ENCODE data around the gene MAP4K1. TPM values are rescaled to one million over a fixed set of nuclear protein-coding genes. Genes with fewer than 3 reads are reported as not detected.
"Not testable (repeated sequence)": the region's sequence is repeated elsewhere in the genome, so short reads cannot be mapped to it uniquely, and the experiment has no call there.

MAP4K1 gene
- total RNA-seq, 2 experiments from 2014 or later: 374 to 383 TPM

- Mint-ChIP-seq H3K4me3 (peak overlapping the region; percentile 46), H3K9me3 (no peaks in the 10 kb centered on the region), H3K4me1 (peaks cover 76% of the 10 kb centered on the region), H3K27me3 (no peaks in the 10 kb centered on the region), H3K36me3 (ENCODE audit: low read depth) (peaks cover 6% of the 10 kb centered on the region), H3K27ac (peak overlapping the region; percentile 92)
- ChIA-PET CTCF (interaction anchor here (0.6 to 5.6 kb wide), 16 partner anchors 10 to 373 kb away, joined by 3 to 28 read pairs (median 4); partner anchors contain the start of genes EIF3K, FAM98C, MAP4K1 and MRPS12), POLR2A (interaction anchor here (0.5 to 2.6 kb wide), 13 partner anchors 12 to 154 kb away, joined by 3 to 24 read pairs (median 3); partner anchors contain the start of genes EIF3K, FAM98C and MAP4K1)
- peak; percentile 83 for DNase-seq
Measured at GRCh38 chr19:38557205-38557799, 60.5 kb downstream of the MAP4K1 start.

GRCh38 chr19:38556521-38557174, 61.1 kb downstream of the MAP4K1 start:
- Mint-ChIP-seq H3K36me3 (ENCODE audit: low read depth) (peaks cover 1% of the 10 kb centered on the region), H3K4me3 (peak overlapping the region; percentile 46), H3K27me3 (no peaks in the 10 kb centered on the region), H3K27ac (peak overlapping the region; percentile 92), H3K4me1 (peaks cover 71% of the 10 kb centered on the region), H3K9me3 (no peaks in the 10 kb centered on the region)
- peak; percentile 41 for DNase-seq
- POLR2A ChIA-PET: interaction anchor here (0.8 to 2.6 kb wide), 8 partner anchors 12 to 154 kb away, joined by 3 to 24 read pairs (median 6); partner anchors contain the start of genes EIF3K, FAM98C and MAP4K1
- CTCF ChIA-PET: interaction anchor here (0.6 to 5.6 kb wide), 13 partner anchors 10 to 374 kb away, joined by 3 to 28 read pairs (median 6); partner anchors contain the start of genes EIF3K, FAM98C, MAP4K1 and MRPS12

GRCh38 chr19:38555200-38555599, 62.6 kb downstream of the MAP4K1 start:
- CTCF ChIA-PET: interaction anchor here (0.7 to 5.6 kb wide), 4 partner anchors 11 to 152 kb away, joined by 3 to 28 read pairs (median 5); partner anchors contain the start of genes EIF3K and MAP4K1
- Mint-ChIP-seq H3K9me3 (no peaks in the 10 kb centered on the region), H3K36me3 (ENCODE audit: low read depth) (no peaks in the 10 kb centered on the region), H3K27me3 (peaks cover 3% of the 10 kb centered on the region), H3K27ac (no peak overlapping the region), H3K4me3 (no peak overlapping the region), H3K4me1 (peaks cover 66% of the 10 kb centered on the region)
- DNase-seq: no peak
- POLR2A ChIA-PET: no interaction called here

GRCh38 chr19:38554676-38555141, 63.0 kb downstream of the MAP4K1 start:
- Mint-ChIP-seq H3K36me3 (ENCODE audit: low read depth) (no peaks in the 10 kb centered on the region), H3K9me3 (no peaks in the 10 kb centered on the region), H3K27ac (peak overlapping the region; percentile 5), H3K27me3 (peaks cover 3% of the 10 kb centered on the region), H3K4me3 (no peak overlapping the region), H3K4me1 (peaks cover 61% of the 10 kb centered on the region)
- POLR2A ChIA-PET: interaction anchor here (0.8 kb wide), 1 partner anchor 63 kb away, joined by 3 read pairs; the partner anchor contains the start of gene MAP4K1
- DNase-seq: no peak
- CTCF ChIA-PET: interaction anchor here (2.6 to 5.6 kb wide), 2 partner anchors 10 to 64 kb away, joined by 7 to 28 read pairs; partner anchors contain the start of genes EIF3K and MAP4K1

- H3K4me3 Mint-ChIP-seq; H3K36me3 Mint-ChIP-seq (ENCODE audit: low read depth); H3K9me3 Mint-ChIP-seq; DNase-seq; H3K27ac Mint-ChIP-seq; POLR2A ChIA-PET; H3K27me3 Mint-ChIP-seq: not testable (repeated sequence)
- CTCF ChIA-PET: interaction anchor here (0.6 to 2.6 kb wide), 4 partner anchors 9 to 114 kb away, joined by 3 to 7 read pairs (median 3); no protein-coding TSS in a partner anchor
- H3K4me1 Mint-ChIP-seq: peaks cover 49% of the 10 kb centered on the region
Measured at GRCh38 chr19:38553239-38553638, 64.5 kb downstream of the MAP4K1 start.

- Mint-ChIP-seq H3K27ac (no peak overlapping the region), H3K4me3 (no peak overlapping the region), H3K9me3 (no peaks in the 10 kb centered on the region), H3K4me1 (peaks cover 33% of the 10 kb centered on the region), H3K36me3 (ENCODE audit: low read depth) (no peaks in the 10 kb centered on the region), H3K27me3 (peaks cover 3% of the 10 kb centered on the region)
- CTCF ChIA-PET: interaction anchor here (0.7 to 1.4 kb wide), 3 partner anchors 36 to 149 kb away, joined by 3 to 4 read pairs (median 4); partner anchors contain the start of gene FAM98C
- POLR2A ChIA-PET: interaction anchor here (1.2 kb wide), 1 partner anchor 77 kb away, joined by 3 read pairs; no protein-coding TSS in a partner anchor
- DNase-seq: peak; percentile 41
Measured at GRCh38 chr19:38551450-38551813, 66.3 kb downstream of the MAP4K1 start.

- peaks cover 3% of the 10 kb centered on the region for H3K27me3 Mint-ChIP-seq
- no peaks in the 10 kb centered on the region for H3K36me3 Mint-ChIP-seq (ENCODE audit: low read depth)
- peaks cover 35% of the 10 kb centered on the region for H3K4me1 Mint-ChIP-seq
- DNase-seq: no peak
- no peaks in the 10 kb centered on the region for H3K9me3 Mint-ChIP-seq
- no peak overlapping the region for H3K27ac Mint-ChIP-seq
- no peak overlapping the region for H3K4me3 Mint-ChIP-seq
- POLR2A ChIA-PET: no interaction called here
- CTCF ChIA-PET: no interaction called here
Measured at GRCh38 chr19:38550376-38550775, 67.4 kb downstream of the MAP4K1 start.

- Mint-ChIP-seq H3K27ac (no peak overlapping the region), H3K36me3 (ENCODE audit: low read depth) (no peaks in the 10 kb centered on the region), H3K9me3 (no peaks in the 10 kb centered on the region), H3K27me3 (peaks cover 3% of the 10 kb centered on the region), H3K4me1 (peaks cover 35% of the 10 kb centered on the region), H3K4me3 (no peak overlapping the region)
- ChIA-PET CTCF (no interaction called here), POLR2A (no interaction called here)
- no peak for DNase-seq
Measured at GRCh38 chr19:38549942-38550341, 67.8 kb downstream of the MAP4K1 start.

- ChIA-PET POLR2A (no interaction called here), CTCF (no interaction called here)
- peaks cover 3% of the 10 kb centered on the region for H3K27me3 Mint-ChIP-seq
- no peak overlapping the region for H3K4me3 Mint-ChIP-seq
- H3K4me1 Mint-ChIP-seq: peaks cover 36% of the 10 kb centered on the region
- no peaks in the 10 kb centered on the region for H3K9me3 Mint-ChIP-seq
- no peak for DNase-seq
- H3K27ac Mint-ChIP-seq: no peak overlapping the region
- H3K36me3 Mint-ChIP-seq (ENCODE audit: low read depth): no peaks in the 10 kb centered on the region
Measured at GRCh38 chr19:38549061-38549460, 68.7 kb downstream of the MAP4K1 start.

GRCh38 chr19:38547421-38547820, 70.3 kb downstream of the MAP4K1 start:
- H3K27ac Mint-ChIP-seq: no peak overlapping the region

GRCh38 chr19:38545596-38545995, 72.2 kb downstream of the MAP4K1 start:
- no peaks in the 10 kb centered on the region for H3K27me3 Mint-ChIP-seq
- ChIA-PET CTCF (interaction anchor here (0.7 to 2.9 kb wide), 12 partner anchors 11 to 853 kb away, joined by 3 to 45 read pairs (median 11); partner anchors contain the start of genes EIF3K, FAM98C, MAP4K1 and MRPS12), POLR2A (interaction anchor here (0.6 to 2.5 kb wide), 4 partner anchors 12 to 99 kb away, joined by 3 to 9 read pairs (median 6); no protein-coding TSS in a partner anchor)
- H3K4me3 Mint-ChIP-seq: no peak overlapping the region
- peaks cover 31% of the 10 kb centered on the region for H3K4me1 Mint-ChIP-seq
- H3K36me3 Mint-ChIP-seq (ENCODE audit: low read depth): peaks cover 5% of the 10 kb centered on the region
- peaks cover 2% of the 10 kb centered on the region for H3K9me3 Mint-ChIP-seq
- H3K27ac Mint-ChIP-seq: no peak overlapping the region
- no peak for DNase-seq

More at GRCh38 chr19:38547421-38547820, 70.3 kb downstream of the MAP4K1 start:
- peaks cover 35% of the 10 kb centered on the region for H3K4me1 Mint-ChIP-seq
- peaks cover 3% of the 10 kb centered on the region for H3K27me3 Mint-ChIP-seq
- H3K4me3 Mint-ChIP-seq: no peak overlapping the region
- DNase-seq: no peak
- CTCF ChIA-PET: interaction anchor here (1.0 to 1.6 kb wide), 2 partner anchors 9 to 32 kb away, joined by 3 to 6 read pairs; no protein-coding TSS in a partner anchor
- POLR2A ChIA-PET: interaction anchor here (0.7 kb wide), 1 partner anchor 146 kb away, joined by 4 read pairs; no protein-coding TSS in a partner anchor
- H3K36me3 Mint-ChIP-seq (ENCODE audit: low read depth): no peaks in the 10 kb centered on the region
- H3K9me3 Mint-ChIP-seq: no peaks in the 10 kb centered on the region

- peaks cover 2% of the 10 kb centered on the region for H3K9me3 Mint-ChIP-seq
- ChIA-PET POLR2A (interaction anchor here (0.6 to 2.5 kb wide), 7 partner anchors 13 to 142 kb away, joined by 3 to 13 read pairs (median 4); partner anchors contain the start of genes EIF3K, FAM98C and MAP4K1), CTCF (interaction anchor here (0.7 to 2.9 kb wide), 17 partner anchors 9 to 853 kb away, joined by 3 to 45 read pairs (median 7); partner anchors contain the start of genes ACTN4, EIF3K, FAM98C and MAP4K1)
- no peak for DNase-seq
- no peaks in the 10 kb centered on the region for H3K27me3 Mint-ChIP-seq
- H3K27ac Mint-ChIP-seq: peak overlapping the region; percentile 75
- H3K4me1 Mint-ChIP-seq: peaks cover 33% of the 10 kb centered on the region
- H3K36me3 Mint-ChIP-seq (ENCODE audit: low read depth): peaks cover 7% of the 10 kb centered on the region
- H3K4me3 Mint-ChIP-seq: no peak overlapping the region
Measured at GRCh38 chr19:38544569-38545315, 73.0 kb downstream of the MAP4K1 start.

Data from activated CD4-positive, alpha-beta memory T cell treated with anti-CD3 and anti-CD28 coated beads, Interleukin-2, amount 10 ng/mL, durations not matched to agents 7 days and 5 days (primary cell).